Stimulated activated CD4-positive, alpha-beta T cell treated with anti-CD3 and anti-CD28 coated beads, Interleukin-1b, Interleukin-23, amount 100 ng/mL, for 48 hours (primary cell): ENCODE data around the gene MICU1.
"Not testable (repeated sequence)": the region's sequence is repeated elsewhere in the genome, so short reads cannot be mapped to it uniquely, and the experiment has no call there.

Experiments
- DNase-seq: peaks from one replicate; pipeline ENCODE4 v3.0.0-alpha.2; 2020

The MICU1 gene

DNA sequence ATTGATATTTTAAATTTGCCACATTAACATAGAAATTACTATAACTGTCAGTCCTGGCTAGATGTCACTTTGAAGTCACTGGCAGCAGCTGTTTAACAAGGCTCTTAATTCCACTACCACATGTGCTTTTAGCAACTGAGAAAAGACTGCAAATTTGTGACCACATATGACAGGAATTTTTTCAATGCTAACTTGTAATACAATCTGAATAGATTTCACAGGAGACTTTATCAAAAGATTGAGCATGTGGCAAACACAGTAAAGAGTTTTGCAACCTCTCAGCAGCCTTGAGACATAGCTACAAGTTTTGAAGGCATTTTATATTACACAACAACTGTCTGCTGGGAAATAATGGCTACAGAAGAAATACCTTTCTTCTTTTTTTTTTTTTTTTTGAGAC, 73.0 kb downstream of the MICU1 start:
- no peak for DNase-seq

DNA sequence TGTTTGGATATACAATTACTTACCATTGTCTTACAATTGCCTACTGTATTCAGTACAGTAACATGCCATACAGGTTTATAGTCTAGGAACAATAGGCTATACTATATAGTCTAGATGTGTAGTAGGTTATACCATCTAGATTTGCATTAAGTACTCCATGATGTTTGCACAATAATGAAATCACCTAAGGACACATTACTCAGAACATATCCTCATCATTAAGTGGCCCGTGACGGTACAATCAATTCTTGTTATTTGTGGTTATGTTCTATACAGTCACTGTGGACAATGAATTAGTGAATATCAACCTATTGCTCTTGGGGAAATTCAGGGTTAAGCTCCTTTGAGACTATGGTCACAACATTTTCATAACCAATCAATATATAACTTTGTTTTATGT, 75.6 kb downstream of the MICU1 start:
- DNase-seq = no peak

DNA sequence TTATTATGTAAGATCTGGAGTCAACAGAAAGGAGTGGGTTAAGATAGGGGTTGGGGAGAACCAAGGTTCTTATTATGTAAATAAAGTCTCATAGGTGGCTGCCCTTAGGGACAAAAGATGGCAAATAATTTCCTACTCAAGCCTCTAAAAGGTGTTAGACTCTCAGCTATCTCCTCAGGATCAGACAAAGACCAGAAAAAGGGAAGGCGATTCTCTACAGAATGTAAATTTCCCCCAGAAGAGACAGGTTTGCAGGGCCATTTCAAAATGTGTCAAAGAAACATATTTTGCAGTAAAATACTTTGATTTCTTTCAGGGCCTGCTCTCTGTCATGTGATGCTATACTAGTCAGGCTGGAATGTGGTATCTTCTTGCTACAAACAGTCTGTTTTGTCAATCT, 80.3 kb downstream of the MICU1 start:
- DNase-seq = no peak

DNA sequence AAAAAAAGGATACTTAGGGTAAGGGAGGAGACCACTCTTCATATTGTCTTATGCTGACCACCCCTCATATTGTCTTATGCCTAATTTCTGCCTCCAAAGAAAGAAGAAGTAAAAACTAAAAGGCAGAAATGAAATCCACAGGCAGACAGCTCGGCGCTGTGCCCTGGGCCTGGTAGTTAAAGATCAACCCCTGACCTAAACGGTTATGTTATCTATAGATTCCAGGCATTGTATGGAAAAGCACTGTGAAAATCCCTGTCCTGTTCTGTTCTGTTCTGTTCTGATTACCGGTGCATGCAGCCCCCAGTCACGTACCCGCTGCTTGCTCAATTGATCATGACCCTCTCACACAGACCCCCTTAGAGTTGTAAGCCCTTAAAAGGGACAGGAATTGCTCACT, 82.0 kb downstream of the MICU1 start:
- DNase-seq = not testable (repeated sequence)

DNA sequence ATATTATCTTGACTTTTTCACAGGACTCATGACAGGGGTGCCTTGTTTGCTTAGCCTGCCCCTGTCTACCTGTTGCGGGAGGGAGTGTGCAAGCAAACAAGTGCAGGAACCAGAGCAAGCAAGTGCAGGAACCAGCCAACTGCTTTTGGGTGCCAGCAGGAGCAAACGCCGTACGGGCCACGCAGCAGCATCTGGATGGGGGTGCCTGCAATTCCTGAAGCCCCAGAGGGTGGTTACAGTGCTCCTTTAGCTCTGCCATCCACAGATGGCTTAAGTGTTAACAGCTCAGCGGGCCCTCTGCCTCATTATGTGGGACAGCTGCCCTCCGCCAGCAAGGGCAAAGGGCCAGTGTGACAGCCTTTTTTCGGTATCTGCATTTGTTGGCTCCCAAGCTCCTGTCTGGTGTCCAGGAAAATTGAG, 83.5 kb downstream of the MICU1 start:
- no peak for DNase-seq

DNA sequence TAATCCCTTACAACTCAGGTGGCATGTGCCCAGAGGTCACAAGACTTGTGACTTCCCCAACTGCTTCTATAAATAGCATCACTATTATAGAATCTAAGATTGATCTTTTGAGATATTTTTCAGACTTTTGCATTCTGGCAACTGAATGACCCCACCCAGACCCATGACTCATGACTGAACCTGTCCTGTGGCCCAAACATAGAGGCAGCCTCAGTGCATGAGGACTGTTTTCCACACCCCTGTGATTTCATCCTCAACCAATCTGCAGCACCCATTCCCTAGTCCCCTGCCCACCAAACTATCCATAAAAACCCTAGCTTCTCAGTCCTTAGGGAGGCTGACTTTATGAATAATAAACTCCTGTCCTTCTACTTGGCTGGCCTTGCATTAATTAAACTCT, 84.5 kb downstream of the MICU1 start:
- DNase-seq = no peak

DNA sequence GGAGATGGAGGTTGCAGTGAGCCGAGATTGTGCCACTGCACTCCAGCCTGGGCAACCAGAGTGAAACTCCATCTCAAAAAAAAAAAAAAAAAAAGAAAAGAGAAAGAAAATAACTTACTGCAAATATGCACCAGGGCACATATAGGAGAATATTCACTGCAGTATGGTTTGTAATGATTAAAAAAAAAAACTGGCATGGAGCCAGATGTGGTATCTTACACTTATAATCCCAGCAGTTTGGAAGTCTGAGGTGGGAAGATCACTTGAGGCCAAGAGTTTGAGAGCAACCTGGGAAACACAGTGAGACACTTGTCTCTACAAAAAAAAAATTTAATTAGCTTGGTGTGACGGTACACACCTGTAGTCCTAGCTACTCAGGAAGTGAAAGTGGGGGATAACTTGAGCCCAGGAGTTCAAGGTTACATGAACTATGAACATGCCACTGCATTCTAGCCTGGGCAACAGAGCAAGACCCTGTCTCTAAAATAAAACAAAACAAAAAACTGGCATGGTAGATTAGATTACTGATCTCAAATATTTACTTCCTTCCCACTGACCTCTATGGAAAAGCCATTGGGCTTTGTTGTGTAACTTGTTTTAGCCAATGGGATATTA, 85.6 kb downstream of the MICU1 start:
- DNase-seq = no peak

DNA sequence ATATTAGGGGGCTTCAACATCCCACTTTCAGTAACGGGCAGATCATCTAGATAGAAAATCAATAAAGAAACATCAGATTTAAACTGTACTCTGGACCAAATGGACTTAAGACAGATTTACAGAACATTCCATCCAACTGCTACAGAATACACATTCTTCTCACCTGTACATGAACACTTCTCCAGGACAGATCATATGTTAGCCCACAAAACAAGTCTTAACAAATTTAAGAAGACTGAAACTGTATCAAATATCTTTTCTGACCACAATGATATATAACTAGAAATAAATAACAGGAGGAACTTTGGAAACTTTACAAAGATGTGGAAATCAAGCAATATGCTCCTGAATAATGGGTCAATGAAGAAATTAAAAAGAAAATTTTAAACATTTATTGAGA, 86.7 kb downstream of the MICU1 start:
- DNase-seq = no peak

DNA sequence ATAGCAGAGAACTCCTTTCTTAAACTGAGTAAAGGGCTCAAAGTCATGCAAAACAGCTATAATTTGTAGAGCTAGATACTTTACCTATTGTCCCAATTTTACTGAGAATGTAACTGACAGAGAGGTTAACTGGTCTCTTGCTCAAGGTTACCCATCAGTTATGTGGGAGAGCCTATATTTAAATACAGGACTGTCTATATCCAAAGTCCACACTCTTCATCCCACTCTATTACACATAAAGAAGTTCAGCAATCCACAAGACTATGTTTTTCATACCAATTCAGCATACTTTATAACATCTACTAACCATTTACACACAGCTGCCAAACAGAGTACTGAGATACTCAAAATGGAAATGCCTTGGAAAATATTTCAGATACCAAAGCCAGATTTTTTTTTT, 100.2 kb downstream of the MICU1 start:
- no peak for DNase-seq

DNA sequence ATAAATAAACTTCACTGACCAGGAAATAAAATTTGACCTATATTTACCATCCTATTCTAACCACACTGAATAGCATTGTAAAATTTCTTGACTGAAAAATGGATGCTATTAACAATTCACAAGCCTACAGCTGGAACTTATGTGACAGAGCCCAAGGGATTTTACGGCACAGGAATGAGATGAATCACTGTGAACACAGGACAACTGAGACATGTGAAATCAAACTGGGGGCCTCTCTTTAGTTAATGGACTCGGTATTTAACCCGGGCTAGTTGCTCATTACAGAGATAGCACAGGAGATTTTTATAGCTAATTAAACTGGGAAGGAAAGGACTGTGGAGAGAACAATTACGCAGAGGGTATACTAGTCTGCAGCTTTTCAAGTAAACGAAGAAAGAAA, 100.6 kb downstream of the MICU1 start:
- no peak for DNase-seq

DNA sequence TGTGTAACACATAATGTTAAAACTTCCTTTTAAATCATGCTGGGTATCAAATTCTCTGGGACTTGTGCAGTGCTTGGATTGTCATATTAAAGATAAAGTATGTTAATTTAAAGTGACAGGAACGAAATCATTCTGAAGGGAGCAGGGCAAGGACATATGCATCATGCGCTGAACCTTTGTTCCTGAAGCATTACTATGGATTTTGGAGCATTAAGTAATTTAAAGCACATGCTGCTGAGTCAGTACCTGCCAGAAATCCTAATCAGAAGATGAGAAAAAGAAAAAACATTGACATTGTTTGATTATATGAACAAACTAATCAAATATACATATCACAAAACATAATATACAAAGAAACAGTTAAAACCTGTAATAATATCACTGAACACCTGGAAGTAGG, 101.4 kb downstream of the MICU1 start:
- DNase-seq = no peak

DNA sequence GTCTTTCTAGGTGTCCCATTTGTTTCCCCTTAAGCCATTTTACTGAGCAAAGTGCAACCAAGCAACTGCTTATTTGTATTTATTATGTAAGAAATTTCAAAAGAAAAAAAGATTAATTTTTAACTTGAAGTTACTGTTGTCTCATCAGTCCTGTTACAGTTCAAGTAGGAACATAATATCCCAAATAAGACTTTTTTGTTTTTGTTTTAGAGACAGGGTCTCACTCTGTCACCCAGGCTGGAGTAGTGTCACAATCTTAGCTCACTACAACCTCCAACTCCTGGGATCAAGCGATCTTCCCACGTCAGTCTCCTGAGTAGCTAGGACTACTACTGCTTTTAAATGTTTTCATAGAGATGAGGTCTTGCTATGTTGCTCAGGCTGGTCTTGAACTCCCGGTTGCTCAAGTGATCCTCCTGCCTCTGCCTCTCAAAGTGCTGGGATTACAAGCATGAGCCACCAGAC, 101.9 kb downstream of the MICU1 start:
- DNase-seq = no peak

DNA sequence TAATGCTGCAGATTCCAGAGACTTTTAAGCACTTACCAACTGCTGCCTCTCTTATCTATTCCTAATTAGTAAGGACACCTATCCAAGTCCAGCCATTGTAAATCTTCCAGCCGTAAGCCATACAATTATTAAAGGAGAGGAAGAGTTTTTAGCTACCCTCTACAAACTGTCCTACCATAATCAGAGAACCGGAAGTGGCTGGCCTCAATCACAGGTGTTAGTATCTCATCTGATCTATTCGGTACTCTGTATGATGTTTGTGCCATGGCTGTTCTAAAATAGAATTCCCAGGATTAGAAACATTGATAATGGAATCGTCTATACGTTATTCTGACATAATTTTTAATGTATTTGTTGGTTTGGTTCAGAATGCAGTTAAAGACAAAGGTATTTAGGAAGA, 102.8 kb downstream of the MICU1 start:
- DNase-seq = no peak

DNA sequence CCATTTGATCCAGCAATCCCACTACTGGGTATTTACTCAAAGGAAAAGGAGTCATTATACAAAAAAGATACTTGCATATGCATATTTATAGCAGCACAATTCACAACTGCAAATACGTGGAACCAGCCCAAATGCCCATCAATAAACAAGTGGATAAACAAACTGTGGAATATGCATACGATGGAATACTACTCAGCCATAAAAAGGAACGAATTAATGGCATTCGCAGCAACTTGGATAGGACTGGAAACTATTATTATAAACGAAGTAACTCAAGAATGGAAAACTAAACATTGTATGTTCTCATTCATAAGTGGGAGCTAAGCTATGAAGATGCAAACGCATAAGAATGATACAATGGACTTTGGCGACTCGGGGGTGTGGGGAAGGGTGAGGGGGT, 108.6 kb downstream of the MICU1 start:
- DNase-seq = no peak

DNA sequence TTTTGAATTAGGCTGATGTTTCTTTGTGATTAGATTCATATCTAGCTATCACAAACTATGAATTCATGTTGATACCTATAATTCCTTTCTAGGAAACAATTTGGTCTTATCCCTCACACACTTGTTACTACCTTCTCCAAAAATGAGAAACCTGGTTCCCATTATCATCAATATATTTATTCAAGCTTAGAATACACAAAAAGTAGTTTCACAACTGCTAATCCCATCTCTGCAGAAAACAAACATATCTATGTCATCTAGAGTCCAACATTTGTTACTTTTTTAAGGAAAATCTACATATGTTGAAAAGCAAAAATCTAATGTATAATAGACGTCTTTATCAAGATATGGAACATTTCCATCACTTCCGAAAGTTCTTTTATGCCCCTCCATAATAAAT, 110.4 kb downstream of the MICU1 start:
- DNase-seq = no peak

DNA sequence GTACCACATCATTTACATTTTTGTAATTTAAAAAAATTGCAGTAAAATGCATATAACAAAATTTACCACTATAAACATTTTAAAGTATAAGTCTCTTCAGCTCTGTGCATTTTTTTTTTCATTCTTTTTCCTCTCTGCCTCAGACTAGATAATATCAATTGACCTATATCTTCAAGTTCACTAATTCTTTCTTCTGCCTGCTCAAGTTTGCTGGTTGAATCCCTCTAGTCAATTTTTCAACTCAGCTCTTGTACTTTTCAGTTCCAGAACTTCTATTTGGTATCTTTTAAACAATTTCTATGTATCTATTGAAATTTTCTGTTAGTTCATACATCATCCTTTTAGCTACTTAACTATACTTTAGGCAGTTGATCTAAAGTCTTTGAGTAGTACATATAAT, 112.0 kb downstream of the MICU1 start:
- DNase-seq = no peak

DNA sequence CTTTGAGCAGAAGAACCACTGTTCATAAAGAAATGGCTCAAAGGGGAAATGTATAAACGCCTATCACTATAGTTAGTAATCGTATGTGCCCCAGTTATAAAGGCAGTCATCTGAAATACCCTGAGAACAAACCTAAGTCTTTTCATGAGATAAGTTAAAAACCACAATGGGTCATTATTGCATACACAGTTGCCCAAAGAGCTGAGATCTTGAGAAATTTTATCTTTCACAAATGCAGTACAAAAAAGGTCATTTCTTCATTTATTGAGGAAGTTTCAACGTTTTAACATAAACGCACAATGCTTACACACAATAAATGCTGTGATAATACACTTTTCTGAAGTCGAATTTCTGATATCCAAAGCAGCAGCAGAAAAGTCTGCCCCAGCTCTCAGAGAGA, 114.4 kb downstream of the MICU1 start:
- no peak for DNase-seq

DNA sequence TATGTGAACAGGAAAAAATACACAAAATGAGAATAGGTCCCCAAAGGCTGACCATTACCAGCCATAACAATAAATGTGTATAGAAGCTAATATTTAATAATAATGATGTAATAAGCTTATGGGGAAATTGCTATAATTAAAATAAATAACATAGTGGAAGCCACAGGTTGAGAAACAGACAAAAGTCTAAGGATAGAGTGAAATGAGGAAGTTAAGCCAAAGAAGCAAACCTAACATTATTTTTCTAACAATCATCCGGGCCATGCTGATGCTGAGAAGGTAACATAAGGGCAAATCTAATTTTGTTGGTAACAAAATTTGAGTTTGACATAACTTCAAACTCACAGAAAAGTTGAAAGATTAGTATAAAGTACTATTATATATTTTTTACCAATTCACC, 115.9 kb downstream of the MICU1 start:
- DNase-seq = no peak

DNA sequence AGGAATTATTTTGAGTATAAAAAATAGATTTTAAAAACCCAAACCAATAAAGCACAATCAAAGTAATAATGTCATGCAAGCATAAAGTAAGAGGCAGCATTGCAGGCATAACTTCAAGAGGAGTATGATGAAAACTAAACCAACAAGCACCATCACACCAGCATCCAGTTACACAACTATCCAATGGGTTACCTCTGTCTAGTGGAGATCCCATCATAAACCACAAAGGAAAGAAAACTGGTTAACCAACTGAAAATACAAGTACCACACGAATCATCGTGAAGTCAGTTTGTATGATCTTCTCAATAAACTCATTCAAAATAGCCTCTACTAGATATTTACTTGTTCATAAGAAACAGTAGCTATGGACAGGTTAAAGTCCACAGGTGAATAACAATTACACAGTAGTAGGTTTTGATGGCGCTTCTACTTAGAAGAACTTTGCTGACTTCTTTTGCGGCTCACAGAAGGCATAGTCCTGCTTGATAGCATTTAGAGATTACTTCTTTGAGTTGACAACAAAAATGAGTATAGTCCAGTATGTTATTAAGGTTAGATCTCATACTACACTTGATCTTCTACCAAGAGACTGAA, 116.6 kb downstream of the MICU1 start:
- no peak for DNase-seq

DNA sequence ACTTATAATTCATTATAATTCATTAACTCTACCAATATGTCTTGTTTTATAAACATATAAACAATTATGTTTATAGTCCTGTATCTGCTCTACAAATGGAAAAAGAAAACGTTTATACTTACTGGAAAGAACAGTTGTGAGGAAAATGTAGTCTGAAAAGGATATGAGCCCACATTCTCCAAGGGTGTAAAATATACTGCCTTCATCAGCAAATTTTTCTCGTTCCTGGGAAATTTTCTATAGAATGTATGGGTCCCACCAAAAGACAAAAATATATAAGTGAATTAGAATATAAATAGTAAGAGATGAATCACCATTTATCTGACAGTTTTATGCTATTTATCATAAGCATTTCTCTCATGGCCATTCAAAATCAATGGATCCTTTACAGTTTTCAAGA, 117.8 kb downstream of the MICU1 start:
- DNase-seq = no peak

DNA sequence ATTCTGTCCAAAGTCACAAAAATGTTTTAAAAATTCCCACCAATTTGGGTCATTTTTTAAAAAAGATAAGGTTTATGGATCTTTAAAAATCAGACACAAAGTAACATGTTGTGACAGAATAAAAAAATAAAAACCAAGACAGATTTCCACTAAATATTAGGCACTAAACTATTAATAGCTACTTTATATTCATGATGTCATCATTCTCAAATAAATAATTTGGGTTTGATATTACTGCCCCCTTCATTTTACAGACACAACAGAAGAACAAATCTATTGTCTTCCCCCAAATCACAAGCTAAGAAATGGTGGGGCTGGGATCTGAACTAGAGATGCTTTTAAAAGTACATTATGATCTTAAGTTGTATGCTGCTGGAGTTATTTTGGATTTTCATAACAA, 119.4 kb downstream of the MICU1 start:
- DNase-seq = no peak

DNA sequence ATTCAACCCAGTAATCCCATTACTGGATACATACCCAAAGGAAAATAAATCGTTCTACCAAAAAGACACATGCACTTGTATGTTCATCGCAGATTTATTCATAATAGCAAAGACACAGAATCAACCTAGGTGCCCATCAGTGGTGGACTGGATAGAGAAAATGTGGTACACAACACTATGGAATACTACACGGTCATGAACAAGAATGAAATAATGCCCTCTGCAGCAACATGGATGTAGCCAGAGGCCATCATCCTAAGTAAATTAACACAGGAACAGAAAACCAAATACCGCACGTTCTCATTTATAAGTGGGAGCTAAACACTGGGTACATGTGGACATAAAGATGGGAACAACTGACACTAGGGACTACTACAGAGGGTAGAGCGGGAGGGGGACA, 120.4 kb downstream of the MICU1 start:
- no peak for DNase-seq

DNA sequence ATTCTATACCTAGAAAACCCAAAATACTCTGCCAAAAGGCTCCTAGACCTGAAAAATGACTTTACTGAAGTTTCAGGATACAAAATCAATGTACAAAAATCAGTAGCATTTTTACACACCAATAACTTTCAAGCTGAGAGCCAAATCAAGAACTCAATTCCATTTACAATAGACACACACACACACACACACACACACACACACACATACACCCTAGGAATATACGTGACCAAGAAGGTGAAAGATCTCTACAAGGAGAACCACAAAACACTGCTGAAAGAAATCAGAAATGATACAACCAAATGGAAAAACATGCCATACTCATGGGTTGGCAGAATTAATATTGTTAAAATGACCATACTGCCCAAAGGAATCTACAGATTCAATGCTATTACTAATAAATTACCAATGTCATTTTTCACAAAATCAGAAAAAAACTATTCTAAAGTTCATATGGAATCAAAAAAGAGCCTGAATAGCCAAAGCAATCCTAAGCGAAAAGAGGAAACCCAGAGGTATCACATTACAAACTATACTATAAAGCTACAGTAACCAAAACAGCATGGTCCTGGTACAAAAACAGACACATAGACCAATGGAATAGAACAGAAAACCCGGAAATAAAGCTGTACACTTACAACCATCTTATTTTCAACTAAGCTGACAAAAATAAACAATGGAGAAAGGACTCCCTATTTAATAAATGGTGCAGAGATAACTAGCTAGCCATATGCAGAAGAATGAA, 122.0 kb downstream of the MICU1 start:
- DNase-seq = no peak

DNA sequence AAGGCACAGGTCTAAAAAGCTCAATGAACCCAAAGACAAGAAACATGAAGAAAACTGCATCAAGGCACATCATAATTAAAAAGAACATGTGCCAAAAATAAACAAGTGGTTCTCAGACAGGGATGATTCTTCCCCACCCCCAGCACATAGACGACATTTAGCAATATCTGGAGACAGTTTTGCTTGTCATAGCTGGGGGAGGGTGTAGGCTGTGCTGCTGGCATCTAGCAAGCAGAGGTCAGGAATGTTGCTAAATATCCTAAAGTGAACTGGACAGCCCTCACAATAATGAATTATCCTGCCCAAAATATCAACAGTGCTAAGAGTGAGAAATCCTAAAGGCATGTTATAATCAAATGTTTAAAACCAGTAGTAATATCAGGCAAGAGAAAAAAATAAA, 122.6 kb downstream of the MICU1 start:
- DNase-seq = no peak

DNA sequence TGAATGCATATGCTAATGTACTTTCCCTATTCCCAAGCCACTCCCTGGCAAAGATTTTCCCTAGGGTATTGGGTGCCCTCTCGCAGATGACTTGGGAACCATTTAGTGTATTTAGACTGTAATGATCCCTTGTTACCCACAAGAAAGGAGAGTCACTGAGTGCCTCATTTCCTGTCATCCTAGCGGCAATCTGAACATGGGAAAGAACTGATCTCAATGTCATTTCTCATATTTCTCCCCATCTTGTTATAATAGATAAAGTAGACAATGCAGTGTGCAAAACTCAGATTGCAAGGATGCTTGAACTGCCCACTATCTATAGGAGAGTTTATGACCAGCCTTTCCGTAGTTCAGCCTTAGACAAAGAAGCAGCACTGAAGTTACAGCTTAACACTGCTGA, 123.3 kb downstream of the MICU1 start:
- no peak for DNase-seq
